IPS-20b (cell line): ENCODE results near the gene IL12A.

ENCODE experiments used
- H3K27ac ChIP-seq: one replicate; pipeline ENCODE4 v1.5.1; 2013; ENCODE audit warnings: low read length
- H3K27me3 ChIP-seq: 2 replicates; pipeline ENCODE4 v1.6.1; 2013; ENCODE audit warnings: mild to moderate bottlenecking, low read length, inconsistent platforms; ENCODE audit not compliant: insufficient read depth
- H3K36me3 ChIP-seq: 2 replicates; pipeline ENCODE4 v1.6.1; 2013; ENCODE audit warnings: low read depth, mild to moderate bottlenecking, inconsistent platforms, low read length, moderate library complexity; ENCODE audit not compliant: insufficient read depth
- H3K4me1 ChIP-seq: 2 replicates; pipeline ENCODE4 v1.6.1; 2013; ENCODE audit warnings: mild to moderate bottlenecking, control low read depth, inconsistent platforms, low read length, moderate library complexity; ENCODE audit not compliant: insufficient read depth
- H3K4me3 ChIP-seq: 2 replicates; pipeline ENCODE4 v1.5.1; 2013; ENCODE audit warnings: mild to moderate bottlenecking, low read length, inconsistent platforms
- H3K9ac ChIP-seq: 2 replicates; pipeline ENCODE4 v1.6.1; 2013; ENCODE audit warnings: low read depth, mild to moderate bottlenecking, inconsistent platforms, low read length, moderate library complexity
- H3K9me3 ChIP-seq: 2 replicates; pipeline ENCODE4 v1.6.1; 2013; ENCODE audit warnings: mild to moderate bottlenecking, low read depth, low read length, inconsistent platforms; ENCODE audit not compliant: insufficient read depth

Gene IL12A

GRCh38 chr3:160012108-160012507, 23.5 kb downstream of the IL12A start:
- Histone ChIP-seq H3K9me3 (no peaks in the 10 kb centered on the region), H3K9ac (no peak overlapping the region), H3K4me1 (no peaks in the 10 kb centered on the region), H3K4me3 (no peak overlapping the region), H3K27ac (no peak overlapping the region), H3K27me3 (no peaks in the 10 kb centered on the region), H3K36me3 (no peaks in the 10 kb centered on the region)

- Histone ChIP-seq H3K4me3 (no peak overlapping the region), H3K36me3 (no peaks in the 10 kb centered on the region), H3K4me1 (no peaks in the 10 kb centered on the region), H3K9me3 (no peaks in the 10 kb centered on the region), H3K27ac (no peak overlapping the region), H3K9ac (no peak overlapping the region), H3K27me3 (no peaks in the 10 kb centered on the region)
Observed at GRCh38 chr3:160016972-160017371, 28.3 kb downstream of the IL12A start.

GRCh38 chr3:160018959-160019358, 30.3 kb downstream of the IL12A start:
- no peaks in the 10 kb centered on the region for H3K4me1 ChIP-seq

GRCh38 chr3:160020057-160020711, 31.5 kb downstream of the IL12A start:
- Histone ChIP-seq H3K4me3 (no peak overlapping the region), H3K36me3 (no peaks in the 10 kb centered on the region), H3K27me3 (no peaks in the 10 kb centered on the region), H3K9ac (no peak overlapping the region), H3K4me1 (no peaks in the 10 kb centered on the region), H3K9me3 (no peaks in the 10 kb centered on the region), H3K27ac (no peak overlapping the region)

More at GRCh38 chr3:160018959-160019358, 30.3 kb downstream of the IL12A start:
- H3K27me3 ChIP-seq: no peaks in the 10 kb centered on the region
- H3K27ac ChIP-seq: no peak overlapping the region
- no peaks in the 10 kb centered on the region for H3K9me3 ChIP-seq
- H3K4me3 ChIP-seq: no peak overlapping the region
- H3K36me3 ChIP-seq: no peaks in the 10 kb centered on the region
- no peak overlapping the region for H3K9ac ChIP-seq

- Histone ChIP-seq H3K27me3 (no peaks in the 10 kb centered on the region), H3K36me3 (no peaks in the 10 kb centered on the region), H3K4me1 (no peaks in the 10 kb centered on the region), H3K4me3 (no peak overlapping the region), H3K9me3 (no peaks in the 10 kb centered on the region), H3K9ac (no peak overlapping the region), H3K27ac (no peak overlapping the region)
Observed at GRCh38 chr3:160022068-160022467, 33.4 kb downstream of the IL12A start.

- H3K4me3 ChIP-seq: no peak overlapping the region
- H3K36me3 ChIP-seq: no peaks in the 10 kb centered on the region
- H3K27me3 ChIP-seq: no peaks in the 10 kb centered on the region
- H3K27ac ChIP-seq: no peak overlapping the region
- no peaks in the 10 kb centered on the region for H3K9me3 ChIP-seq
- no peak overlapping the region for H3K9ac ChIP-seq
- no peaks in the 10 kb centered on the region for H3K4me1 ChIP-seq
Observed at GRCh38 chr3:160023476-160023875, 34.8 kb downstream of the IL12A start.

GRCh38 chr3:160027541-160028195, 39.0 kb downstream of the IL12A start:
- no peaks in the 10 kb centered on the region for H3K9me3 ChIP-seq
- H3K4me3 ChIP-seq: no peak overlapping the region
- H3K36me3 ChIP-seq: no peaks in the 10 kb centered on the region
- no peaks in the 10 kb centered on the region for H3K27me3 ChIP-seq
- H3K9ac ChIP-seq: no peak overlapping the region
- no peaks in the 10 kb centered on the region for H3K4me1 ChIP-seq
- H3K27ac ChIP-seq: no peak overlapping the region

GRCh38 chr3:160035757-160036156, 47.1 kb downstream of the IL12A start:
- H3K9ac ChIP-seq: no peak overlapping the region
- H3K4me3 ChIP-seq: no peak overlapping the region
- H3K36me3 ChIP-seq: no peaks in the 10 kb centered on the region
- H3K4me1 ChIP-seq: peaks cover 8% of the 10 kb centered on the region; the same call in 1 of the 2 replicates
- H3K27ac ChIP-seq: no peak overlapping the region
- peaks cover 25% of the 10 kb centered on the region for H3K27me3 ChIP-seq
- no peaks in the 10 kb centered on the region for H3K9me3 ChIP-seq

GRCh38 chr3:160038862-160039562, 50.4 kb downstream of the IL12A start:
- Histone ChIP-seq H3K9me3 (peaks cover 5% of the 10 kb centered on the region; the same call in 1 of the 2 replicates), H3K4me1 (peaks cover 8% of the 10 kb centered on the region; the same call in 1 of the 2 replicates), H3K27ac (no peak overlapping the region), H3K4me3 (peak overlapping the region; percentile 66), H3K36me3 (no peaks in the 10 kb centered on the region), H3K9ac (peak overlapping the region; percentile 59; the same call in 1 of the 2 replicates), H3K27me3 (peaks cover 25% of the 10 kb centered on the region)

- H3K27ac ChIP-seq: no peak overlapping the region
- H3K27me3 ChIP-seq: peaks cover 25% of the 10 kb centered on the region
- H3K4me3 ChIP-seq: no peak overlapping the region
- H3K4me1 ChIP-seq: peaks cover 8% of the 10 kb centered on the region; the same call in 1 of the 2 replicates
- peaks cover 5% of the 10 kb centered on the region; the same call in 1 of the 2 replicates for H3K9me3 ChIP-seq
- no peaks in the 10 kb centered on the region for H3K36me3 ChIP-seq
- no peak overlapping the region for H3K9ac ChIP-seq
Observed at GRCh38 chr3:160040181-160040580, 51.5 kb downstream of the IL12A start.

GRCh38 chr3:160041465-160041864, 52.8 kb downstream of the IL12A start:
- no peaks in the 10 kb centered on the region for H3K36me3 ChIP-seq

More at GRCh38 chr3:160041465-160041864, 52.8 kb downstream of the IL12A start:
- Histone ChIP-seq H3K27me3 (peaks cover 25% of the 10 kb centered on the region), H3K4me3 (no peak overlapping the region), H3K9me3 (peaks cover 5% of the 10 kb centered on the region; the same call in 1 of the 2 replicates), H3K4me1 (peaks cover 8% of the 10 kb centered on the region; the same call in 1 of the 2 replicates), H3K9ac (no peak overlapping the region), H3K27ac (no peak overlapping the region)
